Bronchial epithelial cell (primary cell): ENCODE results near the gene SLC4A4. TPM values are rescaled to one million over a fixed set of nuclear protein-coding genes. Genes with fewer than 3 reads are reported as not detected.

Experiments
- DNase-seq: peaks from one replicate; pipeline ENCODE4 v3.0.0-alpha.2; 2010; ENCODE audit warnings: low read depth
- FAIRE-seq: peaks from 2 replicates; lab custom pipeline; 2011; peaks lifted over from hg19 to GRCh38; lab: Jason Lieb, UNC
- H3K27me3 ChIP-seq: 2 replicates; pipeline ENCODE4 v1.5.1; 2011; ENCODE audit warnings: low read length; ENCODE audit not compliant: control insufficient read depth, insufficient read depth
- H3K36me3 ChIP-seq: 2 replicates; pipeline ENCODE4 v1.5.1; 2011; ENCODE audit warnings: low read length; ENCODE audit not compliant: control insufficient read depth, insufficient read depth
- H3K4me3 ChIP-seq: 2 replicates; pipeline ENCODE4 v1.5.1; 2011; ENCODE audit warnings: mild to moderate bottlenecking, low read depth, low read length, control low read depth
- CTCF ChIP-seq: IDR thresholded peaks from 2 replicates; pipeline ENCODE4 v1.5.1; 2011; ENCODE audit warnings: mild to moderate bottlenecking, moderate library complexity, low read length, control low read depth, inconsistent platforms; ENCODE audit not compliant: insufficient read depth, severe bottlenecking
- total RNA-seq: library from RNA; depleted of rRNA; stranded (reverse); fragments of >200 nt; gene quantifications from 2 replicates; pipeline ENCODE4 v1.2.1, GENCODE V29; 2014

Gene SLC4A4
- total RNA-seq, 1 donor from 2014 or later, result 0.26 TPM

GRCh38 chr4:71304289-71304850 is 34.5 kb upstream of the SLC4A4 start:
- DNase-seq, result peak; percentile 33
- FAIRE-seq, result no peak

GRCh38 chr4:71307729-71308128 is 31.1 kb upstream of the SLC4A4 start:
- FAIRE-seq (no peak), DNase-seq (no peak)
- H3K4me3 ChIP-seq, result no peak overlapping the region
- no peaks in the 10 kb centered on the region for H3K36me3 ChIP-seq
- no peak for TF ChIP-seq CTCF
- no peaks in the 10 kb centered on the region for H3K27me3 ChIP-seq

More at GRCh38 chr4:71304289-71304850, 34.5 kb upstream of the SLC4A4 start:
- TF ChIP-seq CTCF, result no peak
- Histone ChIP-seq H3K4me3 (no peak overlapping the region), H3K27me3 (no peaks in the 10 kb centered on the region), H3K36me3 (no peaks in the 10 kb centered on the region)

GRCh38 chr4:71322425-71322824 is 16.4 kb upstream of the SLC4A4 start:
- TF ChIP-seq CTCF, result no peak
- FAIRE-seq (no peak), DNase-seq (no peak)
- Histone ChIP-seq H3K4me3 (no peak overlapping the region), H3K27me3 (no peaks in the 10 kb centered on the region), H3K36me3 (no peaks in the 10 kb centered on the region)

- Histone ChIP-seq H3K36me3 (no peaks in the 10 kb centered on the region), H3K27me3 (no peaks in the 10 kb centered on the region), H3K4me3 (no peak overlapping the region)
- no peak for DNase-seq
- TF ChIP-seq CTCF, result no peak
- FAIRE-seq, result peak; percentile 28
These were observed 5.5 kb upstream of the SLC4A4 start for GRCh38 chr4:71333368-71333767.

GRCh38 chr4:71333960-71334359 is 4.9 kb upstream of the SLC4A4 start:
- H3K27me3 ChIP-seq, result no peaks in the 10 kb centered on the region
- DNase-seq, result no peak
- no peak overlapping the region for H3K4me3 ChIP-seq
- no peaks in the 10 kb centered on the region for H3K36me3 ChIP-seq
- TF ChIP-seq CTCF, result no peak
- FAIRE-seq, result no peak

- TF ChIP-seq CTCF, result no peak
- FAIRE-seq (no peak), DNase-seq (peak; percentile 74)
These were observed 4.3 kb upstream of the SLC4A4 start for GRCh38 chr4:71334465-71334882.

More at GRCh38 chr4:71334465-71334882, 4.3 kb upstream of the SLC4A4 start:
- H3K27me3 ChIP-seq, result no peaks in the 10 kb centered on the region
- no peak overlapping the region for H3K4me3 ChIP-seq
- H3K36me3 ChIP-seq, result no peaks in the 10 kb centered on the region
